ENCODE measurements around the gene GRIK4. TPM values are rescaled to one million over a fixed set of nuclear protein-coding genes. Genes with fewer than 3 reads are reported as not detected.

The GRIK4 gene
- total and polyA plus RNA-seq, 7 donors, result 0.04 to 0.11 (median 0.04) TPM; not detected in 4

GRCh38 chr11:120811199-120811598, 299.7 kb downstream of the GRIK4 start:
- Histone ChIP-seq H3K9me3 (no peaks in the 10 kb centered on the region), H3K36me3 (ENCODE audit: insufficient read depth in 1 of 2, low read depth in 1 of 2) (no peaks in the 10 kb centered on the region), H3K4me1 (no peaks in the 10 kb centered on the region), H3K27ac (no peak overlapping the region), H3K4me3 (no peak overlapping the region), H3K27me3 (ENCODE audit: insufficient read depth in 3 of 3, low read length in 2 of 3) (peaks cover 0 to 4% (median 0%) of the 10 kb centered on the region in 3 donors)
- no peak for TF ChIP-seq CTCF (IDR thresholded peaks at IDR 0.05)
- intact Hi-C loops (cut with DNase I), result no loop called here
- DNase-seq (no peak), ATAC-seq (no peak)
- WGBS, 3 donors, result 94 to 97% (median 97%) methylated on average over 5 of the region's 5 CpGs

GRCh38 chr11:120811731-120812130, 300.2 kb downstream of the GRIK4 start:
- no peak overlapping the region for H3K27ac ChIP-seq
- H3K4me1 ChIP-seq, result no peaks in the 10 kb centered on the region
- H3K4me3 ChIP-seq, result no peak overlapping the region
- no peak for TF ChIP-seq CTCF (IDR thresholded peaks at IDR 0.05)
- intact Hi-C loops (cut with DNase I), result no loop called here
- H3K9me3 ChIP-seq, result no peaks in the 10 kb centered on the region
- whole genome bisulfite sequencing, 3 donors, result 92 to 93% (median 92%) methylated on average over 5 of the region's 5 CpGs
- H3K27me3 ChIP-seq (ENCODE audit: insufficient read depth in 3 of 3, low read length in 2 of 3), result peaks cover 0 to 3% (median 0%) of the 10 kb centered on the region in 3 donors
- no peak for ATAC-seq
- no peaks in the 10 kb centered on the region for H3K36me3 ChIP-seq (ENCODE audit: insufficient read depth in 1 of 2, low read depth in 1 of 2)
- DNase-seq, result no peak

DNA sequence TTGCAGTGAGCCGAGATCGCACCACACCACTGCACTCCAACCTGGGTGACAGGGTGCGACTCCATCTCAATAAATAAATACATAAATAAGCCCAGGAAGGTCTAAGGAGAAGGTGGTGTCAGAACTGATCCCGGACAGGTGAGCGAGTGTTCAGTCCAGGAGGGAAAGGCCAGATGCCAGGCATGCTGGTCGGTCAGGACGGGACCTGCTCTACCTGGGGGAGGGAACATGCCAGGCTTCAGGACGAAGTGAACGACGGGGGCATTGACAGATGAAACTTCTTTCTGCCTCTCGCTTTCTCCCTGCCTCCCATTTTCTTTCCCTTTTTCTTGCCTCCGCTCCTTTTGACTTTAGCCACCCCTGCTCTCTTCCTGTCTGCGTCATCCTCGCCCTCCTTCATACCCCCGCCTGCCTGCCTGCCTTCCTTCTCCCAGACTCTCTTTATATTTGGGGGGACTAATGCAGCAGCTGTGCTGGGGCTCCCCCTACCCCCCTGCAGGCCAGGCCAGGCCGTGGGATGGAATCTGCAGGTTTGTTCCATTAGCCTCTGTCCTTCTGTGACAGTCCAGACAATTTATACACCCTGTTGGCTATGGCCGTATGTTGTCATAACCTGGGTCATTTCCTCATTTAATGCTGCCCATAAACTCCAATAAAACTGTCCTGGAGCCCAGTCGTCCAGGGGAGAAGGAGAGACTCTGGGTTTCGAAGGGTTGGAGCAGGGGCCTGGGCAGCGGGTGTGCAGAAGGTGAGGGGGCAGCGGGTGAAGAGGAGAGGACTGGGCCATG, 303.2 kb downstream of the GRIK4 start:
- no peak for TF ChIP-seq CTCF (IDR thresholded peaks at IDR 0.05)
- Histone ChIP-seq H3K9me3 (no peaks in the 10 kb centered on the region), H3K27ac (no peak overlapping the region), H3K4me3 (no peak overlapping the region), H3K4me1 (no peaks in the 10 kb centered on the region), H3K27me3 (ENCODE audit: insufficient read depth in 3 of 3, low read length in 2 of 3) (peaks cover 0 to 8% (median 0%) of the 10 kb centered on the region in 3 donors), H3K36me3 (ENCODE audit: insufficient read depth in 1 of 2, low read depth in 1 of 2) (no peaks in the 10 kb centered on the region)
- DNase-seq (no peak), ATAC-seq (no peak)
- intact Hi-C loops (cut with DNase I), result no loop called here
- 82 to 87% (median 85%) methylated on average over 19 to 21 of the region's 21 CpGs for WGBS, 3 donors

DNA sequence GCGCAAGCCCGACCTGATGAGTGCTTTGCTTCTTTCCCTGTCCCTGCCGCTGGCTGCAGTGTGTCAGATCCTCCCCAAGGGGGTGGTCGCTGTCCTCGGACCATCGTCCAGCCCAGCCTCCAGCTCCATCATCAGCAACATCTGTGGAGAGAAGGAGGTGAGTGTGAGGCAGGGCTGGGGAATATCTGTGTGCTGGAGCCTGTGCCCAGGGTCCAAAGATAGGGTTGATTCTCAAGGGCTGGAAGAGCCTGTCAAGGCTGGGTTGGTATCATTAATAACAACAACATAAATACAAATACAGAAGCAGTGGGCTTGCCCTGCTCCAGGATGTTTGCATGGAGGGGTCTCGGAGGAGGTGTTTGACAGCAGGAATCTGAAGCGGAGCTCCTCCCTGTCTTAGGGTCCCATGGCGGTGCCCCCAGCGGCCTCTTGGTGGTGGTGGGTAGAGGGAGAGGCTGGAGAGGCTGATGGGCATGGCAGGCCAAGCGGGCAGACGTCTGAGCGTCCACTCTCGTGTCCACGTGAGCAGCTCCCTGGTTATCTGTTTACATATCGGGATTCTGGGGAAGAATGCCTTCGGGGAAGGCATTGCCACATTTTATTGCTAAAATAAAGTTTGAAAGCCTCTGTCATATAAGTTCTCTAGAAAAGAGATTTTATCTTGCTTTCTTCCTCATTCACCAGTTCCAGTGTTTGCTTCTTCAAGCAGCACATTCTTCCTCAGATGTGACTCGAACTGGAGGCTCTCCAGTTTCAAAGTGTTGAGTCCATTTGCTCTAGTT, 304.0 kb downstream of the GRIK4 start:
- ATAC-seq (no peak), DNase-seq (no peak)
- Histone ChIP-seq H3K9me3 (no peaks in the 10 kb centered on the region), H3K27me3 (ENCODE audit: insufficient read depth in 3 of 3, low read length in 2 of 3) (peaks cover 0 to 8% (median 0%) of the 10 kb centered on the region in 3 donors), H3K4me1 (no peaks in the 10 kb centered on the region), H3K4me3 (no peak overlapping the region), H3K36me3 (ENCODE audit: insufficient read depth in 1 of 2, low read depth in 1 of 2) (no peaks in the 10 kb centered on the region), H3K27ac (no peak overlapping the region)
- 80 to 87% (median 85%) methylated on average over 18 of the region's 18 CpGs for WGBS, 3 donors
- TF ChIP-seq CTCF (IDR thresholded peaks at IDR 0.05), result no peak
- intact Hi-C loops (cut with DNase I), result no loop called here
